Coronary artery (tissue), 2 donors: ENCODE measurements around the gene KRT14.
"Not testable (repeated sequence)": the region's sequence is repeated elsewhere in the genome, so short reads cannot be mapped to it uniquely, and the experiment has no call there.

ENCODE experiments used
- DNase-seq: peaks from one replicate; pipeline ENCODE4 v3.0.0-alpha.2; 2017; ENCODE audit warnings: low spot score
- H3K27ac ChIP-seq, 2 donors: fragments of 200-600 bp; sonication (generic); one replicate each; pipeline ENCODE4 v1.5.1; 2016 to 2019
- H3K4me3 ChIP-seq: fragments of 200-600 bp; sonication (generic); 2 replicates; pipeline ENCODE4 v1.5.1; 2016; ENCODE audit warnings: mild to moderate bottlenecking, moderate library complexity
- CTCF ChIP-seq: fragments of 200-600 bp; sonication (generic); IDR thresholded peaks from one replicate; pipeline ENCODE4 v1.5.1; 2019; ENCODE audit warnings: antibody characterized with exemption

The KRT14 gene

GRCh38 chr17:41619036-41619926 is 32.6 kb upstream of the KRT14 start:
- Histone ChIP-seq H3K27ac (no peak overlapping the region), H3K4me3 (no peak overlapping the region)
- TF ChIP-seq CTCF: no peak
- DNase-seq: no peak

GRCh38 chr17:41618341-41619035 is 31.8 kb upstream of the KRT14 start:
- Histone ChIP-seq H3K27ac (no peak overlapping the region), H3K4me3 (no peak overlapping the region)
- TF ChIP-seq CTCF: no peak
- no peak for DNase-seq

GRCh38 chr17:41617698-41618097 is 31.0 kb upstream of the KRT14 start:
- no peak for TF ChIP-seq CTCF
- no peak overlapping the region for H3K27ac ChIP-seq
- no peak for DNase-seq
- no peak overlapping the region for H3K4me3 ChIP-seq

GRCh38 chr17:41617136-41617535 is 30.4 kb upstream of the KRT14 start:
- no peak for DNase-seq

GRCh38 chr17:41616486-41616885 is 29.8 kb upstream of the KRT14 start:
- not testable (repeated sequence) for H3K27ac ChIP-seq, H3K4me3 ChIP-seq, DNase-seq

More at GRCh38 chr17:41617136-41617535, 30.4 kb upstream of the KRT14 start:
- Histone ChIP-seq H3K27ac (no peak overlapping the region), H3K4me3 (no peak overlapping the region)
- TF ChIP-seq CTCF: no peak

GRCh38 chr17:41615454-41615853 is 28.8 kb upstream of the KRT14 start:
- DNase-seq: no peak
- Histone ChIP-seq H3K4me3 (no peak overlapping the region), H3K27ac (no peak overlapping the region)
- no peak for TF ChIP-seq CTCF

- H3K4me3 ChIP-seq, DNase-seq, H3K27ac ChIP-seq: not testable (repeated sequence)
Measured at GRCh38 chr17:41614767-41615166, 28.1 kb upstream of the KRT14 start.

GRCh38 chr17:41614098-41614497 is 27.4 kb upstream of the KRT14 start:
- no peak for TF ChIP-seq CTCF
- no peak overlapping the region for H3K4me3 ChIP-seq
- no peak for DNase-seq
- H3K27ac ChIP-seq: no peak overlapping the region
